NCI-H2029 (cell line): Measurements from ENCODE around the gene IGSF10.

Experiments used
- DNase-seq: peaks from one replicate; lab custom pipeline; 2025; lab: John Stamatoyannopoulos, UW

The IGSF10 gene

GRCh38 chr3:151423091-151423490, 37.8 kb downstream of the IGSF10 start:
- no peak for DNase-seq

GRCh38 chr3:151421938-151422337, 38.9 kb downstream of the IGSF10 start:
- DNase-seq, result no peak

GRCh38 chr3:151419806-151420205, 41.1 kb downstream of the IGSF10 start:
- DNase-seq, result no peak

GRCh38 chr3:151415289-151415688, 45.6 kb downstream of the IGSF10 start:
- DNase-seq, result no peak

GRCh38 chr3:151412989-151413388, 47.9 kb downstream of the IGSF10 start:
- no peak for DNase-seq
